ENCODE results near the gene LMX1A.

DNA sequence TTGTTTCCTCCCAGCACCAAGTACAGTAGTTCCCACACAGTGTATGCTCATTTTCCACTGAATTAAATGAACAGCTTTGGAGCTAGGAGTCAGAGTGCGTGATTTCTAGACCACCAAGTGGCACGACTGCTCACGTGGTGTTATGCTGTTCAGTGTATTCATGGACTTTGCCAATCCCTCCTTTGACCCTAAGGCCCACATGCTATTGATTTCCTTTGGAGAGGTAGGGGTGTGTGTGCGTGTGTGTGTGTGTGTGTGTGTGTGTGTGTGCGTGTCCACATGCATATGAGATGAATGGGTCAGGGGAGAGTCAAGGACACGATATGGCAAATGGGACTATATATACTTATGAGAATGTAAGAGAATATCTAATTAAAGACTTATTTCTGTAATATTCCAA lies 177.2 kb downstream of the LMX1A start:
- TF ChIP-seq, protein P1, sequence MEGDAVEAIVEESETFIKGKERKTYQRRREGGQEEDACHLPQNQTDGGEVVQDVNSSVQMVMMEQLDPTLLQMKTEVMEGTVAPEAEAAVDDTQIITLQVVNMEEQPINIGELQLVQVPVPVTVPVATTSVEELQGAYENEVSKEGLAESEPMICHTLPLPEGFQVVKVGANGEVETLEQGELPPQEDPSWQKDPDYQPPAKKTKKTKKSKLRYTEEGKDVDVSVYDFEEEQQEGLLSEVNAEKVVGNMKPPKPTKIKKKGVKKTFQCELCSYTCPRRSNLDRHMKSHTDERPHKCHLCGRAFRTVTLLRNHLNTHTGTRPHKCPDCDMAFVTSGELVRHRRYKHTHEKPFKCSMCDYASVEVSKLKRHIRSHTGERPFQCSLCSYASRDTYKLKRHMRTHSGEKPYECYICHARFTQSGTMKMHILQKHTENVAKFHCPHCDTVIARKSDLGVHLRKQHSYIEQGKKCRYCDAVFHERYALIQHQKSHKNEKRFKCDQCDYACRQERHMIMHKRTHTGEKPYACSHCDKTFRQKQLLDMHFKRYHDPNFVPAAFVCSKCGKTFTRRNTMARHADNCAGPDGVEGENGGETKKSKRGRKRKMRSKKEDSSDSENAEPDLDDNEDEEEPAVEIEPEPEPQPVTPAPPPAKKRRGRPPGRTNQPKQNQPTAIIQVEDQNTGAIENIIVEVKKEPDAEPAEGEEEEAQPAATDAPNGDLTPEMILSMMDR (conservative IDR thresholded peaks at IDR 0.05; ENCODE audit: low read depth, low read length): no peak
- TF ChIP-seq EZH2 (IDR thresholded peaks at IDR 0.05; ENCODE audit: borderline replicate concordance, low read depth, low read length, poor library complexity, severe bottlenecking): no peak
